SK-N-SH treated with all-trans-retinoic acid at 6 μM for 48 hours (cell line): ENCODE results near the gene PIK3AP1.

Experiments used
- ATAC-seq: fragments of 200-7000 bp; cut with Tn5 transposase; 3 replicates; pipeline ENCODE4 v1.9.1; 2020; ENCODE audit warnings: mild to moderate bottlenecking, moderate library complexity
- ARNTL ChIP-seq: fragments of 450-650 bp; formaldehyde crosslinking; IDR thresholded peaks from 2 replicates; pipeline ENCODE4 v1.5.0; 2020; ENCODE audit warnings: low read depth, mild to moderate bottlenecking, moderate library complexity, borderline replicate concordance
- BACH2 ChIP-seq: fragments of 250-450 bp; sonication (Bioruptor Pico); IDR thresholded peaks from 2 replicates; pipeline ENCODE4 v1.9.0; 2021; ENCODE audit warnings: mild to moderate bottlenecking, borderline replicate concordance
- CSDC2 ChIP-seq: fragments of 250-450 bp; sonication (Bioruptor Pico); IDR thresholded peaks from 2 replicates; pipeline ENCODE4 v1.5.0; 2020; ENCODE audit warnings: mild to moderate bottlenecking, moderate library complexity
- ESRRG ChIP-seq: fragments of 250-450 bp; sonication (Bioruptor Pico); IDR thresholded peaks from 2 replicates; pipeline ENCODE4 v1.6.1; 2021; ENCODE audit warnings: mild to moderate bottlenecking
- GLIS3 ChIP-seq: fragments of 250-450 bp; sonication (Bioruptor Pico); IDR thresholded peaks from 2 replicates; pipeline ENCODE4 v1.5.0; 2020; ENCODE audit warnings: mild to moderate bottlenecking, moderate library complexity
- ISL1 ChIP-seq: fragments of 250-450 bp; sonication (Bioruptor Pico); IDR thresholded peaks from 2 replicates; pipeline ENCODE4 v2.1.2; 2022; ENCODE audit warnings: mild to moderate bottlenecking, moderate library complexity
- OSR1 ChIP-seq: fragments of 250-450 bp; sonication (Bioruptor Pico); IDR thresholded peaks from 2 replicates; pipeline ENCODE4 v1.8.0; 2022; ENCODE audit warnings: moderate library complexity, mild to moderate bottlenecking, inconsistent platforms
- PPARA ChIP-seq: fragments of 250-450 bp; sonication (Bioruptor Pico); IDR thresholded peaks from 2 replicates; pipeline ENCODE4 v1.5.0; 2020; ENCODE audit warnings: mild to moderate bottlenecking, borderline replicate concordance
- RARB ChIP-seq: fragments of 250-450 bp; sonication (Bioruptor Pico); IDR thresholded peaks from 2 replicates; pipeline ENCODE4 v1.8.0; 2021; ENCODE audit warnings: mild to moderate bottlenecking, moderate library complexity
- SNAI2 ChIP-seq: fragments of 250-450 bp; sonication (Bioruptor Pico); IDR thresholded peaks from 2 replicates; pipeline ENCODE4 v1.5.0; 2020; ENCODE audit warnings: mild to moderate bottlenecking, moderate library complexity
- TCF4 ChIP-seq: fragments of 250-450 bp; sonication (Bioruptor Pico); IDR thresholded peaks from 2 replicates; pipeline ENCODE4 v1.8.0; 2021; ENCODE audit warnings: mild to moderate bottlenecking, moderate library complexity, borderline replicate concordance
- TOX ChIP-seq: fragments of 250-450 bp; sonication (Bioruptor Pico); IDR thresholded peaks from 2 replicates; pipeline ENCODE4 v1.8.0; 2021; ENCODE audit warnings: mild to moderate bottlenecking, moderate library complexity, borderline replicate concordance
- ZC3H10 ChIP-seq: fragments of 250-450 bp; sonication (Bioruptor Pico); IDR thresholded peaks from 2 replicates; pipeline ENCODE4 v1.5.1; 2021; ENCODE audit warnings: mild to moderate bottlenecking, moderate library complexity
- ZFP3 ChIP-seq: fragments of 250-450 bp; sonication (Bioruptor Pico); IDR thresholded peaks from 2 replicates; pipeline ENCODE4 v1.5.0; 2020; ENCODE audit warnings: mild to moderate bottlenecking, moderate library complexity
- ZFP30 ChIP-seq: fragments of 450-650 bp; formaldehyde crosslinking; IDR thresholded peaks from 2 replicates; pipeline ENCODE4 v1.5.0; 2022; ENCODE audit warnings: mild to moderate bottlenecking, moderate library complexity
- ZNF565 ChIP-seq: fragments of 450-650 bp; formaldehyde crosslinking; conservative IDR thresholded peaks from 2 replicates; pipeline ENCODE4 v1.5.0; 2020; ENCODE audit warnings: low read depth, mild to moderate bottlenecking, moderate library complexity
- ZNF70 ChIP-seq: fragments of 450-650 bp; formaldehyde crosslinking; IDR thresholded peaks from 2 replicates; pipeline ENCODE4 v1.5.0; 2020; ENCODE audit warnings: mild to moderate bottlenecking, moderate library complexity
- TF ChIP-seq, protein P1 (sequence below): fragments of 250-450 bp; sonication (Bioruptor Pico); IDR thresholded peaks from 2 replicates; pipeline ENCODE4 v1.8.0; 2020; ENCODE audit warnings: mild to moderate bottlenecking, moderate library complexity, borderline replicate concordance
- TF ChIP-seq, protein P2 (sequence below): fragments of 250-450 bp; sonication (Bioruptor Pico); IDR thresholded peaks from 2 replicates; pipeline ENCODE4 v1.5.1; 2021; ENCODE audit warnings: mild to moderate bottlenecking, moderate library complexity
- TF ChIP-seq, protein P3 (sequence below): fragments of 250-450 bp; sonication (Bioruptor Pico); IDR thresholded peaks from 2 replicates; pipeline ENCODE4 v1.8.0; 2021; ENCODE audit warnings: low read depth, mild to moderate bottlenecking, moderate library complexity, borderline replicate concordance
- TF ChIP-seq, protein P4 (sequence below): fragments of 250-450 bp; sonication (Bioruptor Pico); IDR thresholded peaks from 2 replicates; pipeline ENCODE4 v1.5.0; 2020; ENCODE audit warnings: mild to moderate bottlenecking, moderate library complexity
- TF ChIP-seq, protein P5 (sequence below): fragments of 250-450 bp; sonication (Bioruptor Pico); IDR thresholded peaks from 2 replicates; pipeline ENCODE4 v1.5.1; 2020; ENCODE audit warnings: low read depth, mild to moderate bottlenecking, moderate library complexity

The PIK3AP1 gene

DNA sequence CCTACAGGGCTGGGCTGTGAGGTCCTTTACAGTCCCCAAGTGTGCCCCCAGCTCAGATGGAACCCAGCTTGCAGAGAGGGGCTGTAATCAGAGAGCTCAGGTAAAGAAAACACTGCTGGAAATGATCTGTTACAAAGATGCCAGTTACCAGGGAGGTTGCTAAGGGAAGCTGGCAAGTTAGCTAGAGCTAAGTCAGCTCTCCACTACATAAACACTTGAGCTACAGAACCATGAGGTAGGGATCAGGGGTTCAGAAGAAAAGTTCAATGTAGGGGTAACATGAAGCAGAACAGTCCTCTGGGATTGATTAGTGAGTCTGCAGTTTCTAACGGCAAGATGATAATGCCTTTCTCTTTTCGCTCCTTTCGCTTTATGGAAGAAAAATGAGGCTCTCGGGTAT lies 80.4 kb downstream of the PIK3AP1 start:
- no peak for ATAC-seq
- TF ChIP-seq ZFP30 (CRISPR knock-in tag) (no peak), ZNF70 (CRISPR knock-in tag) (no peak), GLIS3 (no peak), OSR1 (no peak), BACH2 (CRISPR knock-in tag) (no peak), ZNF565 (CRISPR knock-in tag) (no peak), ISL1 (no peak)
- TF ChIP-seq, protein P1, sequence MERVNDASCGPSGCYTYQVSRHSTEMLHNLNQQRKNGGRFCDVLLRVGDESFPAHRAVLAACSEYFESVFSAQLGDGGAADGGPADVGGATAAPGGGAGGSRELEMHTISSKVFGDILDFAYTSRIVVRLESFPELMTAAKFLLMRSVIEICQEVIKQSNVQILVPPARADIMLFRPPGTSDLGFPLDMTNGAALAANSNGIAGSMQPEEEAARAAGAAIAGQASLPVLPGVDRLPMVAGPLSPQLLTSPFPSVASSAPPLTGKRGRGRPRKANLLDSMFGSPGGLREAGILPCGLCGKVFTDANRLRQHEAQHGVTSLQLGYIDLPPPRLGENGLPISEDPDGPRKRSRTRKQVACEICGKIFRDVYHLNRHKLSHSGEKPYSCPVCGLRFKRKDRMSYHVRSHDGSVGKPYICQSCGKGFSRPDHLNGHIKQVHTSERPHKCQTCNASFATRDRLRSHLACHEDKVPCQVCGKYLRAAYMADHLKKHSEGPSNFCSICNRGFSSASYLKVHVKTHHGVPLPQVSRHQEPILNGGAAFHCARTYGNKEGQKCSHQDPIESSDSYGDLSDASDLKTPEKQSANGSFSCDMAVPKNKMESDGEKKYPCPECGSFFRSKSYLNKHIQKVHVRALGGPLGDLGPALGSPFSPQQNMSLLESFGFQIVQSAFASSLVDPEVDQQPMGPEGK = no peak

DNA sequence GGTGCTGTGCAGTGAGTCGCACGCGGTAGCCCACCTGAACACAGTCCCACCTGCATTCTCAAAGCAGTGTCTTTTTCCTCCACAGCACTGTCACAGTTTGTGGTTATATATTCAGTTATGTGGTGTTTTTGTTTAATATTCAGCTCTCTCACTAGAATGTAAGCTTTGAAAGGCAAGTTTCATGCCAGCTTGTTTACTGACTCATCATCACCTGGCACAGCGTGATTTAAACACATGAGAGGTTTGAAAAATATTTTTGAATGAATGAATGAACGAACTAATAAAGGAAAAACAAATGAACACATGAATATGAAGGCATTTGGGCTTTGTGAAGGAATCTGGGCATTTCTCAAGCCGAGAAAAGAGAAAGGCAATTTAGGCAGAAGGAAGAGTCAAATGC lies 81.6 kb downstream of the PIK3AP1 start:
- TF ChIP-seq SNAI2 (CRISPR knock-in tag) = no peak
- TF ChIP-seq, protein P2, sequence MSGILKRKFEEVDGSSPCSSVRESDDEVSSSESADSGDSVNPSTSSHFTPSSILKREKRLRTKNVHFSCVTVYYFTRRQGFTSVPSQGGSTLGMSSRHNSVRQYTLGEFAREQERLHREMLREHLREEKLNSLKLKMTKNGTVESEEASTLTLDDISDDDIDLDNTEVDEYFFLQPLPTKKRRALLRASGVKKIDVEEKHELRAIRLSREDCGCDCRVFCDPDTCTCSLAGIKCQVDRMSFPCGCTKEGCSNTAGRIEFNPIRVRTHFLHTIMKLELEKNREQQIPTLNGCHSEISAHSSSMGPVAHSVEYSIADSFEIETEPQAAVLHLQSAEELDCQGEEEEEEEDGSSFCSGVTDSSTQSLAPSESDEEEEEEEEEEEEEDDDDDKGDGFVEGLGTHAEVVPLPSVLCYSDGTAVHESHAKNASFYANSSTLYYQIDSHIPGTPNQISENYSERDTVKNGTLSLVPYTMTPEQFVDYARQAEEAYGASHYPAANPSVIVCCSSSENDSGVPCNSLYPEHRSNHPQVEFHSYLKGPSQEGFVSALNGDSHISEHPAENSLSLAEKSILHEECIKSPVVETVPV (CRISPR knock-in tag) = no peak
- no peak for ATAC-seq

DNA sequence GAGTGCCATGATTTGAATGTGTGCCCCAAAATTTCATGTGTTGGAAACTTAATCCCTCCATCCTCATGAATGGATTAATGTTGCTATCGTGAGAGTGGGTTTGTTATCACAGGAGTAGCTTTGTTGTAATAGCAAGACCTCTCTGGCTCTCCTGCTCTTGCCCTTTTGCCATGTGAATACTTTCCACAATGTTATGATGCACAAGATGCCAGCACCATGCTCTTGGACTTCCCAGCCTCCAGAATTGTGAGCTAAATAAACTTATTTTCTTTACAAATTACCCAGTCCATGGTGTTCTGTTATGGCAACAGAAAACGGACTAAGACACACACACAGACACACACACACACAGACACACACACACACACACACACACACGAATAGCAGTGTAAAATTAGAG lies 82.2 kb downstream of the PIK3AP1 start:
- no peak for TF ChIP-seq ARNTL
- no peak for TF ChIP-seq GLIS3
- TF ChIP-seq ISL1 = no peak
- no peak for TF ChIP-seq OSR1
- no peak for TF ChIP-seq CSDC2 (CRISPR knock-in tag)
- no peak for TF ChIP-seq TCF4 (CRISPR knock-in tag)
- no peak for TF ChIP-seq ZC3H10
- TF ChIP-seq ESRRG = no peak
- TF ChIP-seq ZFP3 = no peak
- TF ChIP-seq PPARA (CRISPR knock-in tag) = no peak
- no peak for TF ChIP-seq ZFP30 (CRISPR knock-in tag)
- TF ChIP-seq, protein P2 (CRISPR knock-in tag) = no peak
- no peak for TF ChIP-seq ZNF565 (CRISPR knock-in tag)
- TF ChIP-seq RARB (CRISPR knock-in tag) = no peak
- TF ChIP-seq, protein P1 = no peak
- no peak for TF ChIP-seq SNAI2 (CRISPR knock-in tag)
- TF ChIP-seq, protein P3, sequence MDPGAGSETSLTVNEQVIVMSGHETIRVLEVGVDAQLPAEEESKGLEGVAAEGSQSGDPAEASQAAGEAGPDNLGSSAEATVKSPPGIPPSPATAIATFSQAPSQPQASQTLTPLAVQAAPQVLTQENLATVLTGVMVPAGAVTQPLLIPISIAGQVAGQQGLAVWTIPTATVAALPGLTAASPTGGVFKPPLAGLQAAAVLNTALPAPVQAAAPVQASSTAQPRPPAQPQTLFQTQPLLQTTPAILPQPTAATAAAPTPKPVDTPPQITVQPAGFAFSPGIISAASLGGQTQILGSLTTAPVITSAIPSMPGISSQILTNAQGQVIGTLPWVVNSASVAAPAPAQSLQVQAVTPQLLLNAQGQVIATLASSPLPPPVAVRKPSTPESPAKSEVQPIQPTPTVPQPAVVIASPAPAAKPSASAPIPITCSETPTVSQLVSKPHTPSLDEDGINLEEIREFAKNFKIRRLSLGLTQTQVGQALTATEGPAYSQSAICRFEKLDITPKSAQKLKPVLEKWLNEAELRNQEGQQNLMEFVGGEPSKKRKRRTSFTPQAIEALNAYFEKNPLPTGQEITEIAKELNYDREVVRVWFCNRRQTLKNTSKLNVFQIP (CRISPR knock-in tag) = no peak
- TF ChIP-seq TOX (CRISPR knock-in tag) = no peak
- no peak for ATAC-seq

DNA sequence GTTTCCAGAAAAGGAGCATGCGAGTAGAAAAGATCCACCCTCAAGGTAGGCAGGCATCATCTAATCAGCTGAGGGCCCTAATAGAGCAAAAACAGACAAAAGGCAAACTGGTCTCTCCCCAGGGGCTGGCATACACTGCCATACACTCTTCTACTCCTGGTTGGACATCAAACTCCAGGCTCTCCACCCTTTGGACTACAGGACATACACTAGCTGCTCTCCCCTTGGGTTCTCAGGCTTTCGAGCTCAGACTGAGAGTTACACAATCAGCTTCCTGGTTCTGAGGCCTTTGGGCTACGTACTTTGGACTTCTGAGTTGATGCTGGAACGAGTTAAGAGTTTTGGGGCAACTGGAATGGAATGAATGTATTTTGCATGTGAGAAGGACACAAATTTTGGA lies 82.6 kb downstream of the PIK3AP1 start:
- no peak for ATAC-seq
- TF ChIP-seq, protein P4, sequence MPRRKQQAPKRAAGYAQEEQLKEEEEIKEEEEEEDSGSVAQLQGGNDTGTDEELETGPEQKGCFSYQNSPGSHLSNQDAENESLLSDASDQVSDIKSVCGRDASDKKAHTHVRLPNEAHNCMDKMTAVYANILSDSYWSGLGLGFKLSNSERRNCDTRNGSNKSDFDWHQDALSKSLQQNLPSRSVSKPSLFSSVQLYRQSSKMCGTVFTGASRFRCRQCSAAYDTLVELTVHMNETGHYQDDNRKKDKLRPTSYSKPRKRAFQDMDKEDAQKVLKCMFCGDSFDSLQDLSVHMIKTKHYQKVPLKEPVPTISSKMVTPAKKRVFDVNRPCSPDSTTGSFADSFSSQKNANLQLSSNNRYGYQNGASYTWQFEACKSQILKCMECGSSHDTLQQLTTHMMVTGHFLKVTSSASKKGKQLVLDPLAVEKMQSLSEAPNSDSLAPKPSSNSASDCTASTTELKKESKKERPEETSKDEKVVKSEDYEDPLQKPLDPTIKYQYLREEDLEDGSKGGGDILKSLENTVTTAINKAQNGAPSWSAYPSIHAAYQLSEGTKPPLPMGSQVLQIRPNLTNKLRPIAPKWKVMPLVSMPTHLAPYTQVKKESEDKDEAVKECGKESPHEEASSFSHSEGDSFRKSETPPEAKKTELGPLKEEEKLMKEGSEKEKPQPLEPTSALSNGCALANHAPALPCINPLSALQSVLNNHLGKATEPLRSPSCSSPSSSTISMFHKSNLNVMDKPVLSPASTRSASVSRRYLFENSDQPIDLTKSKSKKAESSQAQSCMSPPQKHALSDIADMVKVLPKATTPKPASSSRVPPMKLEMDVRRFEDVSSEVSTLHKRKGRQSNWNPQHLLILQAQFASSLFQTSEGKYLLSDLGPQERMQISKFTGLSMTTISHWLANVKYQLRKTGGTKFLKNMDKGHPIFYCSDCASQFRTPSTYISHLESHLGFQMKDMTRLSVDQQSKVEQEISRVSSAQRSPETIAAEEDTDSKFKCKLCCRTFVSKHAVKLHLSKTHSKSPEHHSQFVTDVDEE (CRISPR knock-in tag) = no peak
- TF ChIP-seq SNAI2 (CRISPR knock-in tag) = no peak
- no peak for TF ChIP-seq ESRRG
- no peak for TF ChIP-seq OSR1
- TF ChIP-seq, protein P5, sequence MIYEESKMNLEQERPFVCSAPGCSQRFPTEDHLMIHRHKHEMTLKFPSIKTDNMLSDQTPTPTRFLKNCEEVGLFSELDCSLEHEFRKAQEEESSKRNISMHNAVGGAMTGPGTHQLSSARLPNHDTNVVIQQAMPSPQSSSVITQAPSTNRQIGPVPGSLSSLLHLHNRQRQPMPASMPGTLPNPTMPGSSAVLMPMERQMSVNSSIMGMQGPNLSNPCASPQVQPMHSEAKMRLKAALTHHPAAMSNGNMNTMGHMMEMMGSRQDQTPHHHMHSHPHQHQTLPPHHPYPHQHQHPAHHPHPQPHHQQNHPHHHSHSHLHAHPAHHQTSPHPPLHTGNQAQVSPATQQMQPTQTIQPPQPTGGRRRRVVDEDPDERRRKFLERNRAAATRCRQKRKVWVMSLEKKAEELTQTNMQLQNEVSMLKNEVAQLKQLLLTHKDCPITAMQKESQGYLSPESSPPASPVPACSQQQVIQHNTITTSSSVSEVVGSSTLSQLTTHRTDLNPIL (CRISPR knock-in tag) = no peak
- TF ChIP-seq, protein P1 = no peak
